Measurements from ENCODE around the gene HSPG2. TPM values are rescaled to one million over a fixed set of nuclear protein-coding genes. Genes with fewer than 3 reads are reported as not detected.

Gene HSPG2
- total RNA-seq, 1 donor from 2014 or later, result 1.7 TPM

- no peak for TF ChIP-seq CTCF (IDR thresholded peaks at IDR 0.05)
- ChIA-PET POLR2A (interaction anchor here (0.8 kb wide), 1 partner anchor 109 kb away, joined by 3 read pairs; no protein-coding TSS in a partner anchor), CTCF (no interaction called here)
- Mint-ChIP-seq H3K4me1 (peaks cover 7% of the 10 kb centered on the region), H3K36me3 (ENCODE audit: low read depth) (peaks cover 1% of the 10 kb centered on the region), H3K27me3 (peaks cover 21% of the 10 kb centered on the region), H3K4me3 (no peak overlapping the region), H3K9me3 (no peaks in the 10 kb centered on the region), H3K27ac (no peak overlapping the region)
- intact Hi-C loops (cut with micrococcal nuclease), result loop anchor here (10.0 kb wide), 1 partner anchor 119 kb away; the partner anchor contains the start of gene LDLRAD2
- ATAC-seq (ENCODE audit: low read depth) (no peak), DNase-seq (no peak)
Observed at GRCh38 chr1:21933397-21934248, 3.5 kb downstream of the HSPG2 start.

- H3K27ac Mint-ChIP-seq, result no peak overlapping the region
- POLR2A ChIA-PET, result no interaction called here
- DNase-seq (no peak), ATAC-seq (ENCODE audit: low read depth) (no peak)
- H3K27me3 Mint-ChIP-seq, result peaks cover 17% of the 10 kb centered on the region
- H3K36me3 Mint-ChIP-seq (ENCODE audit: low read depth), result no peaks in the 10 kb centered on the region
- H3K4me3 Mint-ChIP-seq, result no peak overlapping the region
- peaks cover 2% of the 10 kb centered on the region for H3K4me1 Mint-ChIP-seq
- no peak for TF ChIP-seq CTCF (IDR thresholded peaks at IDR 0.05)
- intact Hi-C loops (cut with micrococcal nuclease), result loop anchor here (10.0 kb wide), 1 partner anchor 117 kb away; the partner anchor contains the start of gene LDLRAD2
- CTCF ChIA-PET, result no interaction called here
- H3K9me3 Mint-ChIP-seq, result no peaks in the 10 kb centered on the region
Observed at GRCh38 chr1:21932127-21932526, 5.0 kb downstream of the HSPG2 start.

- Mint-ChIP-seq H3K27me3 (peaks cover 17% of the 10 kb centered on the region), H3K9me3 (no peaks in the 10 kb centered on the region), H3K27ac (no peak overlapping the region), H3K4me3 (no peak overlapping the region), H3K4me1 (peaks cover under 1% of the 10 kb centered on the region), H3K36me3 (ENCODE audit: low read depth) (no peaks in the 10 kb centered on the region)
- no peak for DNase-seq
- CTCF ChIA-PET, result no interaction called here
- POLR2A ChIA-PET, result no interaction called here
- TF ChIP-seq CTCF (IDR thresholded peaks at IDR 0.05), result no peak
- ATAC-seq (ENCODE audit: low read depth), result no peak
- intact Hi-C loops (cut with micrococcal nuclease), result loop anchor here (10.0 kb wide), 1 partner anchor 117 kb away; the partner anchor contains the start of gene LDLRAD2
Observed at GRCh38 chr1:21931171-21932093, 5.7 kb downstream of the HSPG2 start.

DNA sequence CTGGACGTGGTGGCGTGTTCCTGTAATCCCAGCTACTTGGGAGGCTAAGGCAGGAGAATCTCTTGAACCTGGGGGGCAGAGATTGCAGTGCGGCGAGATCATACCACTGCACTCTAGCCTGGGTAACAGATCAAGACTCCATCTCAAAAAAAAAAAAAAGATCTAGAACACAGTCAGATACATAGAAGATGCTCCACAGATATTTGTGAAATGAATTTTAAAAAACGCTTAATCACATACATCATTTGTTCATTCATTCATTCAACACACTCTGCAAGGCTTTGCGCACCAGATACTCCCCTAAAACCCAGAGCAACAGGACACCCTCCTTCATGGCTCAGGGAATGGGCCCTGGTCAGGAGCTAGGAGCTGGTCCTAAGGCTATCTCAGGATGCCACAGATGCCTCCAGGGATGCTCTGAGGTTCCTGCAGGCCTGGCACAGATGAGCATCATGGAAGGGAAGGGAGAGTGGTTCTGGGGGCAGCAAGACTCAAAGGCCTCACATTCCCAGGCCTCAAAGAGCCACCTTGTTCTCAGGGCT is 6.4 kb downstream of the HSPG2 start:
- Mint-ChIP-seq H3K4me1 (no peaks in the 10 kb centered on the region), H3K27ac (no peak overlapping the region), H3K36me3 (ENCODE audit: low read depth) (no peaks in the 10 kb centered on the region), H3K27me3 (peaks cover 12% of the 10 kb centered on the region), H3K4me3 (no peak overlapping the region), H3K9me3 (no peaks in the 10 kb centered on the region)
- intact Hi-C loops (cut with micrococcal nuclease), result loop anchor here (10.0 kb wide), 1 partner anchor 116 kb away; the partner anchor contains the start of gene LDLRAD2
- ChIA-PET CTCF (no interaction called here), POLR2A (no interaction called here)
- DNase-seq (no peak), ATAC-seq (ENCODE audit: low read depth) (no peak)
- TF ChIP-seq CTCF (IDR thresholded peaks at IDR 0.05), result no peak

Data from activated B cell treated with CpG ODN at 0.5 μM for 24 hours (primary cell).